SKM-1 (cell line): Measurements from ENCODE around the gene CCDC85B.

Experiments used
- DNase-seq: peaks from one replicate; lab custom pipeline; 2025; ENCODE audit not compliant: unreplicated experiment; lab: John Stamatoyannopoulos, UW

Gene CCDC85B

GRCh38 chr11:65868076-65868667, 22.3 kb upstream of the CCDC85B start:
- DNase-seq, result no peak

- DNase-seq, result no peak
These were observed 21.6 kb upstream of the CCDC85B start for GRCh38 chr11:65868907-65869306.

GRCh38 chr11:65869643-65870306, 20.7 kb upstream of the CCDC85B start:
- DNase-seq, result no peak

GRCh38 chr11:65870307-65870658, 20.2 kb upstream of the CCDC85B start:
- no peak for DNase-seq

GRCh38 chr11:65870706-65871681, 19.5 kb upstream of the CCDC85B start:
- DNase-seq, result no peak

GRCh38 chr11:65871811-65872548, 18.5 kb upstream of the CCDC85B start:
- DNase-seq, result no peak

GRCh38 chr11:65872586-65873317, 17.7 kb upstream of the CCDC85B start, which contains the start of gene EFEMP2:
Gene EFEMP2 (minus strand): TSS chr11:65872800. CDS start chr11:65872354, 446 bp downstream.
- no peak for DNase-seq

GRCh38 chr11:65873318-65874156, 16.9 kb upstream of the CCDC85B start:
- peak; percentile 81 for DNase-seq

- DNase-seq, result no peak
These were observed 10.9 kb upstream of the CCDC85B start, which contains the start of gene CTSW for GRCh38 chr11:65879617-65880016. Gene CTSW (plus strand): TSS chr11:65879837. CDS start chr11:65879855, 18 bp downstream.

- no peak for DNase-seq
These were observed 10.4 kb upstream of the CCDC85B start for GRCh38 chr11:65880027-65880426.

- DNase-seq, result no peak
These were observed 9.5 kb upstream of the CCDC85B start for GRCh38 chr11:65880844-65881421.

GRCh38 chr11:65882120-65883057, 8.1 kb upstream of the CCDC85B start:
- DNase-seq, result no peak

- DNase-seq, result no peak
These were observed 7.3 kb upstream of the CCDC85B start for GRCh38 chr11:65883058-65883761.

GRCh38 chr11:65883786-65884715, 6.4 kb upstream of the CCDC85B start:
- DNase-seq, result no peak

GRCh38 chr11:65884716-65885092, 5.8 kb upstream of the CCDC85B start:
- peak; percentile 41 for DNase-seq

GRCh38 chr11:65885231-65885630, 5.2 kb upstream of the CCDC85B start:
- no peak for DNase-seq
